Neural progenitor cell (in vitro differentiated cells): Measurements from ENCODE around the gene PCSK2.

Experiments
- CTCF ChIP-seq: fragments of 200-600 bp; sonication (generic); IDR thresholded peaks from 2 replicates; pipeline ENCODE4 v1.5.1; 2017; ENCODE audit warnings: antibody characterized with exemption, mild to moderate bottlenecking
- EZH2 ChIP-seq: fragments of 200-600 bp; sonication (generic); IDR thresholded peaks from 2 replicates; pipeline ENCODE4 v1.6.1; 2017; ENCODE audit warnings: antibody characterized with exemption, mild to moderate bottlenecking, moderate library complexity
- EZH2phosphoT487 ChIP-seq: fragments of 200-600 bp; sonication (generic); IDR thresholded peaks from 2 replicates; pipeline ENCODE4 v1.6.1; 2017; ENCODE audit warnings: antibody characterized with exemption

- no peak for TF ChIP-seq CTCF
- TF ChIP-seq EZH2: no peak
- no peak for TF ChIP-seq EZH2phosphoT487
These were observed 209.8 kb downstream of the PCSK2 start for GRCh38 chr20:17436664-17437063.
